Activated effector memory CD4-positive, alpha-beta T cell treated with anti-CD3 and anti-CD28 coated beads, Interleukin-2, amount 50 U/mL, for 16 hours (primary cell): ENCODE data around the gene PNKP.

Experiments
- DNase-seq: peaks from one replicate; pipeline ENCODE4 v3.0.0-alpha.2; 2020

PNKP gene

GRCh38 chr19:49889687-49890348 lies 22.4 kb upstream of the PNKP start:
- peak; percentile 91 for DNase-seq

GRCh38 chr19:49889038-49889686 lies 21.8 kb upstream of the PNKP start:
- DNase-seq, result no peak

GRCh38 chr19:49888510-49888824 lies 21.1 kb upstream of the PNKP start:
- DNase-seq, result no peak

GRCh38 chr19:49887665-49888509 lies 20.5 kb upstream of the PNKP start:
- DNase-seq, result no peak

DNA sequence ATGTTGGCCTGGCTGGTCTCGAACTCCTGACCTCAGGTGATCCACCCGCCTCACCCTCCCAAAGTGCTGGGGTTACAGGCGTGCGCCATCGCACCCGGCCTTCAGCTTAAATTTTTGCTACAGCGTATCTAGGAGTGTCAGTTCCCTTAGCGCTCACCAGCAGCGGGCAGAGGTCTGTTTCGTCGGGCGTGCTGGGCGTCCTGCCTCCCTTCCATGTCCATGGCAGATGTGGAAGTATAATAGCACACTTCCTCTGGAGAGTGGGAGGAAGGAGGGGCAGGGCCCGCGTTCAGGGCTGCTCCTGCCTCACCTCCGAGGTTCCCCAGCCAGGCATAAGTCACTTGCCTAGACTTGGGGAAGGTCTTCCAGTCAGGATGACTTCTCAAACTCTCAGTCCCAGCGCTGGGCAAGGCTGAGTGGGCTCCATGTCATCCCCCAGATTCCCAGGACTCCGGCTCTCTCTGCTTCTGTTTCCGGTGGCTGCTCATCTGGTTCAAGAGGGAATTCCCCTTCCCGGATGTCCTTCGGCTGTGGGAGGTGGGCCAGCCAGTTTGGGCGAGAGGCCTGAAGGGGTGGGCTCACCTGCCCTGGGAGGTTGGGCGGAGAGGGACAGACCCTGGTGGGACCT lies 19.8 kb upstream of the PNKP start:
- no peak for DNase-seq

DNA sequence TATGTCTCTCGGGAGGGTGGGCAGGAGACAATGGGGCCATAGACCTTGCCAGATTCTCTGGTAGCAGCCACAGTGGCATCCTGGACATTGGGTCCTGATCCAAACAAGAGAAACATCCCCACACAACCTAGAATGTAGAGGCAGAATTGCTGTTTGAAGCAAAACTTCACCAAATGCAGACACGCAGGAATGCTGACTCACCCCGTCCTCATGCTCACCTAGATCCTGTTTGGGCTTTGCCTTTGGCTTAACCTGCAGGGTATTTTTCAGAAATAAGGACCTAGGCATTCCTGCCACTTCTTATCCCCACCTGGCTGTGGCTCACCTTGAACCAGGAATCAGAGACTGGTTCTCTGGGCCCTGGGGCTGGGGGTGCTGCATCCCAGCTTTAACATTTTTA lies 17.4 kb upstream of the PNKP start:
- DNase-seq, result no peak

DNA sequence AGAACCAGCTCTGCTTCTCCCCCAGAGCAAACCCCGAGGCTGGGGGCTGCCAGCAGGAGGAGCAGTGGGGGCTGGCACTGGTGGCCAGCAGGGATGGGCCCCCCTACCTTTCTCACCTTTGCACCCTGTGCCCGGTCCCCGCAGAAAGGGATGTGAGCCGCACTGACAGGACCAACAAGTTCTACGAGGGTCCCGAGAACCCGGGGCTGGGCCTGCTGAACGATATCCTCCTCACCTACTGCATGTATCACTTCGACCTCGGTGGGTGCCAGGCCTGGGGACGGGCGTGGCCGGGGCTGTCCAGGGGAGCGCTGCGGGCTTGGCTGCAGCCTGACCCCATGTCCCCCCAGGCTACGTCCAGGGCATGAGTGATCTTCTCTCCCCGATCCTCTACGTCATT lies 16.7 kb upstream of the PNKP start:
- no peak for DNase-seq

- DNase-seq, result no peak
Observed at GRCh38 chr19:49883094-49883493, 15.7 kb upstream of the PNKP start.

GRCh38 chr19:49882643-49883042 lies 15.3 kb upstream of the PNKP start:
- no peak for DNase-seq

DNA sequence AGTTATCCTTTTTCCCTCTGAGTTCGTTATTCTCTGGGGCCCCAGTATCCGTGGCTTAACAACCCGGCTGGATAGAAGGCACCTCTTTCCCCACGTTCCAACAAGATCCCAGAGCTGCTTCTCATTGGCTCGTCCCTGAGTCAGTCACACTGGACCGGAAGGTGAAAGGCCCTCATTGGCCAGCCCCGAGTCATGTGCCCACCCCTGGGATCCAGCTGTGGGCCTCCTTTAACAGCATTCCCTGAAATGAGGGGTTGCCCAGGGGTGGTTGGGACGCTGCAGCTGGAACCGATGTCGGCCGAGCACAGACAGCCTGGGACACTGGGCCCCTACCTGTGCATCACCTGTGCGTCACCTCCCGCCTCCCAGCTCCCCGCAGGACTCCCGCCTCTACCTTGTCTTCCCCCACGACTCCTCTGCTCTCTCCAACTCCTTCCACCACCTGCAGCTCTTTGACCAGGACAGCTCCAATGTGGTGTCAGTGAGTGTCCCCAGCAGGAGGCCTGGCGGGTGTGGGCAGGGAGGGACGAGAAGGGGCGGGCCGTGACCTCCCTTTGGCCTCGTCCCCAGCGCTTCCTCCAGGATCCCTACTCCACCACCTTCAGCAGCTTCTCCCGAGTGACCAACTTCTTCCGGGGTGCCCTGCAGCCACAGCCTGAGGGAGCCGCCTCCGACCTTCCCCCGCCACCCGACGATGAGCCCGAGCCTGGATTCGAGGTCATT lies 14.5 kb upstream of the PNKP start:
- DNase-seq, result no peak

- DNase-seq, result no peak
Observed at GRCh38 chr19:49881186-49881585, 13.8 kb upstream of the PNKP start.

- DNase-seq, result no peak
Observed at GRCh38 chr19:49880162-49880869, 12.9 kb upstream of the PNKP start.

DNA sequence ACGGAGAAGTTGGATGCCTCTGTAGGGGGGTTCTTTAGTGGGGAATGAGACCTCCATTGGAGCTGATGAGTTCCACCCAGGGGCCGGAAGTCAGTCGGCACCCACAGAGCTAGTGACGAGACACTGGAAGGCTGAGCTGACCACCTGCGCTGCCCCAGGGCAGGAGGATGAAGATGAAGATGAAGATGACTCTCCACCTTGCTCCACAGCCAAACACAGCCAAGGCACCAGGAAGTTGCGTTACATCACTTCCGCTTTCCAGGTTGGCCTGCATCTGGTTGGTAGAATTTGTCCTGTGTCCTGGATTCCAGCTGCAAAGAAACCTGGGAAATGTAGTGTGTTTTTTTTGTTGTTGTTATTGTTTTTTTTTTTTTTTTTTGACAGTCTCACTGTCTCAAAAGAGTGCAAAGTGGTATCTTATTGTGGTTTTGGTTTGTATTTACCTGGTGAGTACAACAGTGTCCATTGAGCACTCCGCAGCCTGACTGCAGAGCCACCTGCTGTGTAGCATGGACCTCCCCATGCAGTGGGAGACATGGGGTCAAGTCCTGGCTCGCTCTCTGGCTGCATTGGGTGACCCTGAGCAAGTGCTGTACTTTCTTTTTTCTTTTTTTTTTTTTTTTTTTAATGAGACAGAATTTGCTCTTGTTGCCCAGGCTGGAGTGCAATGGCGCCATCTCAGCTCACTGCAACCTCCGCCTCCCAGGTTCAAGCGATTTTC lies 12.0 kb upstream of the PNKP start:
- no peak for DNase-seq

DNA sequence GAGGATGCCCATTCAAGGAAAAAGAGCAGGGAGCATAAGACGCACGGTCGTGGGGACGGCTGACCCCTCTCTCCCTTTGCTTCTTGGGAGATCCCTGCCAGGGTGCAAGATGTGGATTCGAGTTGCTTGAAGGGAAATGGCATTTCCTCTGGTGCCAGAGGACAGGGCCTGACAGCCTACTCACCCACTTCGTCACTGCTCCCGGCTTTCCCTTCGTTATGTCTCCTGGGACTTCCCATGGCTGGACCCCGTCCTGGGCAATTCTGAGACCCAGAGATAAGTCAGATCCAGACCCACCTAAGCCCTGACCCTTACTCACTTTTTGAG lies 11.3 kb upstream of the PNKP start:
- DNase-seq, result no peak

- peak; percentile 99 for DNase-seq
Observed at GRCh38 chr19:49877879-49878743, 10.7 kb upstream of the PNKP start.

DNA sequence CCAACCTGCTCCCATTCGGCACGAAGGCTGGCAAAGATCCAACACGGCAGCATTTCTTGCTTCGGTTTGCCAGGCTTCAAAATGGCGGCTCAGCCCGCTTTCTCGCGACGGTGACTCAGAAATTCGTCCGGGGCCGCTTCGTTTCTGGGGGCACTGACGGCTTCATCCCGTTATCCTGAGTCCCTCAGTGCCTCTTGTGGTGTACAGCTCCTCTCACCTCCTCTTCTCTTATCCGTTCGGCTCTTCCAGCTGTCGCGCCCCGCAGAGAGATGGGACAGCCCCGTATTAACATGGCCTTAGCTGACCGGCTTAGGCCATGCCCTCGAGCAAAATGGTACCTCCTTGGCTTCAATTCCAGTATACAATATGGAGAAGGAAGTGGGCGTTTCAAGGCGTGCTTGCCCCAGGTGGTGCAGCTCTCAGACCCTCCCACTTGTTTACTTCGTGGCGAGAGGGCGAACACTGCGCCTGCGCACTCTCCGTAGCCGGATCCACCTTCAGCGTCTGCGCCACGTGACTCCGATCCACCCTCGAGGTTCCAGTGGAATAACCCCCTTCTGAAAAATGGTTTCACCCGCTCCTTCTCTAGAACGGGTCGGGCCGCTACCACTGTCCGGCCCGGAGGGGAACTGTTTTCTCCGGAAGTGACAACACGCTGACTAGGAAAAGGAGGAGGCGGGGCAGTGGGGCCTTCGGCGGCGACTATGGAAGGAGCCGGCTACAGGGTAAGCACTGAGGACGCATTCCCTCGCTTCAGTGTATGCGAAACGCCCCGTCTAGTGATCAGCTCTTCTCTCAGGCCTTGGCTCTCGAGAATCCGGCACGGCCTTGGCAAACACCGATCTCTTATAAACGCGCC lies 9.9 kb upstream of the PNKP start, which contains the start of the genes AKT1S1 and TBC1D17:
Gene AKT1S1 (minus strand): TSS at position 336 of the 859 bp plus-strand sequence. CDS start 4,060 bp downstream, outside the sequence.
Gene TBC1D17 (plus strand): TSS at position 683 of the 859 bp plus-strand sequence. CDS start 22 bp downstream, at position 705.
- DNase-seq, result peak; percentile 99

DNA sequence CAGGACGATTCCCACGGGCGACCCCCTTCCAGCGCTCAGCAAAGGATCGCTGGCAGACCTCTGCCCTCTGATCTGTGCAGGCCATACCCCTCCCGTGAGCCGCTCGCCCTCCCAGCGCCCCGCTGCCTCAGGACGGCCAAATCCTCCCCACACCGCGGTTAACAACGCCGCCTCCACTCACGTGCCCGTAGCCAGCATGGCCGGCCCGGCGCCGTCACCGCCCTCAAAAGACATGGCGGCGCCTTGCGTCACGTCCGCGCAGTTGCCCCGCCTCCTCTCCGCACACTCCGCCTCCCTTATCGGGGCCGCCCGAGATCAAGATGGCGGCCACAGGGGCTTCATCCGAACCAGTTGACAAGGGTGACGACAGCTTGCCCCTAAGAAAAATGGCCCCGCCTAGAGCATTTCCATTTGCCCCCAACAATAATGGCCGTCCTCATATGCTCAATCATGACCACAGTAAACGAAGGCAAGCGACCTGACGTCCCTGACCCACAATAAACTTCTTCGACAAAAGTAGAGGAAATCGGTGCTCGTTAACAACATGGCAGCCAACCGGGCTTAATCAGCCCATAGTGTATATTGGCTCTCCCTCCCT lies 9.1 kb upstream of the PNKP start:
- DNase-seq, result peak; percentile 99

DNA sequence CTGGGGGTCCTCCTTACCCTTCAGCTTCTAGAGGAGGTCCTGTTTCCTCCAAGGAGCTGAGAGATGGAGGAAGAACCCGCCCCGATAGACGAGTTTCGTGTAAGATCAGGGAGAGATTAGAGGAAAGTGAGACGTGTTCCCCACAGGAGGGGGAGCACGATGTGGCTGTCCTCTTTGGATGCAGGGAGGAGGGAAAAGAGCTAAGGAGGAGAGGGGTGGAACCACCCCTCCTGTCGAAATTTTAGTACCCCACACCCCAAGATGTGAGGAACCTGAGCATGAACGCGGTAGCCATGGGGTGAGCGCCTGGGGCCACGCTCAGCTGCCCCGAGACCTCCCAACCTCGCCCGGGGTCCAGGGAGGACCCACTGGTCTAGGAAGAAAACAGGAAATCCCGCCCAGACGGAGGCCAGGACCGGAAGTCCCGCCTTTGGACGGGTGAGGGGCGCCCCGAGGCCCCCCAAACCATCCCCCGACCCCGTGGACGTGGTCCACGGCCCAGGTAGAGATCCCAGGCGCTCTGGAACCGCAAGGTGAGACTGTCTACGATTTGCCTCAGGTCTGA lies 8.6 kb upstream of the PNKP start:
- DNase-seq, result peak; percentile 85

DNA sequence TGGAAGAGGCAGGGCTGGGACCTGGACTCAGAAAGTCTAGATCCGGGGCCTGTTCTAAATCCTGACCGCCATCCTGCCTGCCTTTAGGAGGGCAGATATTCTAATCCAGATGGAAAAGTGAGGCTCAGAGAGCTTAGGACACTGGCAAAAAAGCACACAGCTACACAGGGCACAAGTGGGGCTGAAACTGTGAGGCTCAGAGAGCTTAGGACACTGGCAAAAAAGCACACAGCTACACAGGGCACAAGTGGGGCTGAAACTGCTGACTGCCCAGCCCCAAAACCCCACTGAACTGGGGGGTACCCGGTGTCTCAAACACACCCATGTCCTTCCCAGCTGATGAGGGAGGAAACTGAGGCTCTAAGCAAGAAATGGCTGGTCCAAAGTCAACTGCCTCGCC lies 7.8 kb upstream of the PNKP start:
- no peak for DNase-seq
